ENCODE results near the gene DMC1. TPM values are rescaled to one million over a fixed set of nuclear protein-coding genes. Genes with fewer than 3 reads are reported as not detected.
"Not testable (repeated sequence)": the region's sequence is repeated elsewhere in the genome, so short reads cannot be mapped to it uniquely, and the experiment has no call there.

The DMC1 gene
- polyA plus RNA-seq, 6 donors from 2014 or later: 0.18 TPM; not detected in 5

DNA sequence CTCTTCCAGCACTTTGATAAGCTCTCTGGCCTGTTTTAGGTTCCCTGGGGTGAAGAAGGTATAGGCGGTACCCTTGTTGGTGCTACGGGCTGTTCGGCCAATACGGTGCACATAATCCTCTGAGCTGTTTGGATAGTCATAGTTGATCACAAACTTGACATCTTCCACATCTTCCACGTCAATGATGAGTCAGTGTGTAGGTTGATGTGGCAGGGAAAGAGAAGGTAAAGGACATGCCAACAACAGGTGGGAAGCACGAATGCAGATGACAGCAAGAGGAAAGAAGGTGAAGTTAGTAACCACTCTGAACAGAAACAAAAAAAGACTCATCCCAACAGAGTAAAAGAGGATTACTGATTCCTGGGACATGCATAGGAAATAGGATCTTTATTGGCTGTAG, 82.0 kb downstream of the DMC1 start:
- Mint-ChIP-seq H3K4me3 (no peak overlapping the region), H3K36me3 (peaks cover 8 to 37% of the 10 kb centered on the region in 2 donors), H3K9me3 (no peaks in the 10 kb centered on the region), H3K4me1 (peaks cover 4 to 18% (median 4%) of the 10 kb centered on the region in 3 donors), H3K27ac (peak overlapping the region in 3 of 6 donors; percentile 0 to 37 (median 12)), H3K27me3 (no peaks in the 10 kb centered on the region)
- DNase-seq (no peak), ATAC-seq (ENCODE audit: low read depth in 2 of 2) (no peak)

DNA sequence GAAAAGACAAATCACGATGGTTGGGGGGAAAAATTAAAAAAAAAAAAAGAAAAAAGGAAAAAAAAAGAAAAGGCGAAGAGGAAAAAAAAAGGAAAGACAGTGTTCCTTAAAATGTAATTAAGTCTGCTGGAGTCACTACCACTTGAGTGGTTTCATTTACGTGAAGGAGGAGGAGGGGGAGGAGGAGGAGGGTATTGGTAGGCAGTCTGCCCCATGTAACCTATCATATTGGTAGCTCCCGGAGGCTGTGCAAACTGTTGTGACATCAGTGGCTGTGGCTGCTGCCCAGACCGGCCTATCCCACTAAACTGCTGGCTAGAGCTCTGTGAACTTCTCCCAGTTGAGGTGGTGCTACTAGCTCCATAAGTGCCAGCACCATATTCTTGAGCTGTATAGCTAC, 84.2 kb downstream of the DMC1 start:
- no peaks in the 10 kb centered on the region for H3K9me3 Mint-ChIP-seq
- DNase-seq: no peak

GRCh38 chr22:38484244-38484643, 85.7 kb downstream of the DMC1 start:
- H3K36me3 Mint-ChIP-seq: peaks cover 8 to 45% of the 10 kb centered on the region in 2 donors
- no peak overlapping the region for H3K4me3 Mint-ChIP-seq
- H3K27ac Mint-ChIP-seq: peak overlapping the region in 1 of 6 donors; percentile 3
- no peak for DNase-seq
- no peak for ATAC-seq (ENCODE audit: low read depth in 2 of 2)
- H3K9me3 Mint-ChIP-seq: no peaks in the 10 kb centered on the region
- H3K4me1 Mint-ChIP-seq: peaks cover 4 to 14% (median 4%) of the 10 kb centered on the region in 3 donors
- H3K27me3 Mint-ChIP-seq: no peaks in the 10 kb centered on the region

More for the DNA sequence above, 84.2 kb downstream of the DMC1 start:
- Mint-ChIP-seq H3K27ac (peak overlapping the region in 3 of 6 donors; percentile 11 to 82 (median 69)), H3K36me3 (peaks cover 8 to 55% of the 10 kb centered on the region in 2 donors), H3K4me3 (no peak overlapping the region), H3K4me1 (peaks cover 4 to 18% (median 4%) of the 10 kb centered on the region in 3 donors), H3K27me3 (no peaks in the 10 kb centered on the region)
- no peak for ATAC-seq (ENCODE audit: low read depth in 2 of 2)

DNA sequence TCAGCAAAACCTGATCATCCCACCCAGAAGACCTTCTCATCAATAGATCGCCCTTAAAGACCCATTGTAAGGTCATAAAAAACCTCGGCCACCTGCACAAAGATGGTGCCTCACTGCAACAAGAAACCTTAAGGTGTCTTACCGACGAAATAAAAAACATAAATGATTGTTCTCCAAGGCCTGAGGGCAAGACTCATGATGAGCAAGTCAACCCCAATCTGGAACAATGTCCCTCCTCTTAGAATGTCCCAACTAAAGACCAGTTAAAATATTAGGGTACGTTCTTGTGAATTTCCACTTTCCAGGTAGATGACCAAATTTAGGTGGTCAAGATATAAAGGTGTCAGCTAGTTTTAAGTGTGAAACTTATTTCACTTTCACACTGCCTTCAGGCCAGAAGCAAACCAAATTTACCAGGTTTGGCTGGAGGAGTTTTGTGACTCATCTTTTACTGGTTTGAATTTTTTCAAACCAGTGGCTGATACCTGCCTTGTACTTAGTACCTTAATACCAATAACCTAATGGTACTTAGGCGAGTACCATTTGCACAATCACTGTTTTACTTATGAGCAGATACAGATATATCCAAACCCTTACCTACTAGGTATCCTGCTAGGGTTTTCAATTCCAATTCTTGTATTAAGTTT, 87.2 kb downstream of the DMC1 start:
- H3K27me3 Mint-ChIP-seq: no peaks in the 10 kb centered on the region
- ATAC-seq (ENCODE audit: low read depth in 2 of 2): no peak
- peaks cover under 1 to 12% (median 4%) of the 10 kb centered on the region in 3 donors for H3K4me1 Mint-ChIP-seq
- DNase-seq: no peak
- peaks cover 8 to 35% of the 10 kb centered on the region in 2 donors for H3K36me3 Mint-ChIP-seq
- no peak overlapping the region for H3K27ac Mint-ChIP-seq
- no peaks in the 10 kb centered on the region for H3K9me3 Mint-ChIP-seq
- no peak overlapping the region for H3K4me3 Mint-ChIP-seq

- ATAC-seq (ENCODE audit: low read depth in 2 of 2) (no peak), DNase-seq (no peak)
- peaks cover 8 to 34% of the 10 kb centered on the region in 2 donors for H3K36me3 Mint-ChIP-seq
- H3K4me3 Mint-ChIP-seq: no peak overlapping the region
- peak overlapping the region in 5 of 6 donors; percentile 15 to 78 (median 26) for H3K27ac Mint-ChIP-seq
- H3K4me1 Mint-ChIP-seq: peaks cover 0 to 14% (median 3%) of the 10 kb centered on the region in 3 donors
- H3K27me3 Mint-ChIP-seq: no peaks in the 10 kb centered on the region
- H3K9me3 Mint-ChIP-seq: no peaks in the 10 kb centered on the region
These were observed 88.1 kb downstream of the DMC1 start for GRCh38 chr22:38481871-38482332.

DNA sequence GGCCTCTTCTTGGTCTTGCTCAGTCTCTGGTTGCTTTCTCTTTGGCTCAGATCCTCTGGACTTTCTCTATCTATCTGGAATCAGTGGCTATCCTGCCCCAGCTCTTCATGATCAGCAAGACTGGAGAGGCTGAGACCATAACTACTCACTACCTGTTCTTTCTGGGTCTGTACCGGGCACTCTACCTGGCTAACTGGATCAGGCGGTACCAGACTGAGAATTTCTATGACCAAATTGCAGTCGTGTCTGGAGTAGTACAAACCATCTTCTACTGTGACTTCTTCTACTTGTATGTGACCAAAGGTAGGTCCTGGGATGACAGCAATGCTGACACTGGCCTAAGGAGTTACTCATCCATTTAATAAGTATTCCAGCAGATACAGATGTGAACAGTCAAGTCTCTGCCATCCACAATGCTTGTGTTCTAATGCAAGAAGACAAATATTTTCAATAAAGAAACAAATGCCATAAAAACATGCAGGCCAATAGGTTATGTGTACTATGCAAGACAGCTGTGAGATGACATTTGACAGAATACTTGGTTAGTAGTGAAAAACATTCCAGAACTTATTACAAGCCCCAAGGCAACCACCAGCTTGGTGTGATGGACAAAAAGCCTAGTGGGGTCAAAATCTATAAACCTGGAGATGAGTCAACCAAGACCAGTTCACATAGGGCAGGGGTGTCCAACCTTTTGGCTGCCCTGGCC, 88.7 kb downstream of the DMC1 start:
- no peak for ATAC-seq (ENCODE audit: low read depth in 2 of 2)
- Mint-ChIP-seq H3K36me3 (peaks cover 8 to 30% of the 10 kb centered on the region in 2 donors), H3K9me3 (no peaks in the 10 kb centered on the region), H3K4me3 (no peak overlapping the region), H3K27me3 (no peaks in the 10 kb centered on the region), H3K27ac (peak overlapping the region in 5 of 6 donors; percentile 36 to 97 (median 67)), H3K4me1 (peaks cover 0 to 14% (median 0%) of the 10 kb centered on the region in 3 donors)
- DNase-seq: no peak

DNA sequence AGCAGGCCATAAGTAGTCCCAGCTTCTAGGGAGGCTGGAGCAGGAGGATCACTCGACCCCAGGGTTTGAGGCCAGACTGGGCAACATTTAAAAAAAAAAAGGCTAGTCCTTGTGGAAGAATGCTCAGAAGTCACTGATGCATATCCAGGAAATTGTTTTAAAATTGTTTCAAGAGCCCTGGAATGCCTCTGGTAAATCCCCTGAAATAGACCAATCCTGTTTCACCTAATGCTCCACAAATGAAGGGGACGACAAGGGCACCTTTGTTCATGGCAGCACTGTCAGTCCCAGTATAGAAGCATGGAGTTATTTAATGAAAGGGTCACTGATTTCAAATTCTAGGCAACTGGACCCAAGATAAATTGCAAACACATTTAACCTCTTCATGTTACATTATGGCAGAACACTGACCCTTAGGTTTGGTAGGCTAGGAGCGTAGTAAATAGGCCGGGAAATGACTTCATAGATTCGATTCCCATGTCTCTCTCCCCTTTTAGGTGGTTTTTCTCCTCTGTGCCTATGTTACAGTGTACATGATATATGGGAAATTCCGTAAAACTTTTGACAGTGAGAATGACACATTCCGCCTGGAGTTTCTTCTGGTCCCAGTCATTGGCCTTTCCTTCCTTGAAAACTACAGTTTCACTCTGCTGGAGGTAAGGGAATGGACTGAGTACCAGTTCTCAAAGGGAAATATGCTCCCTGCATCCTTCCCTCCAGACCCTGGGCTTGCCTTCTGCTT, 90.7 kb downstream of the DMC1 start:
- Mint-ChIP-seq H3K27me3 (peaks cover 0 to 2% (median 0%) of the 10 kb centered on the region in 3 donors), H3K4me1 (peaks cover 0 to 12% (median 0%) of the 10 kb centered on the region in 3 donors), H3K9me3 (no peaks in the 10 kb centered on the region), H3K27ac (peak overlapping the region in 3 of 6 donors; percentile 53 to 78 (median 62)), H3K4me3 (no peak overlapping the region), H3K36me3 (peaks cover 4 to 24% of the 10 kb centered on the region in 2 donors)
- no peak for ATAC-seq (ENCODE audit: low read depth in 2 of 2)
- no peak for DNase-seq

GRCh38 chr22:38477585-38477984, 92.4 kb downstream of the DMC1 start:
- no peak for ATAC-seq (ENCODE audit: low read depth in 2 of 2)

DNA sequence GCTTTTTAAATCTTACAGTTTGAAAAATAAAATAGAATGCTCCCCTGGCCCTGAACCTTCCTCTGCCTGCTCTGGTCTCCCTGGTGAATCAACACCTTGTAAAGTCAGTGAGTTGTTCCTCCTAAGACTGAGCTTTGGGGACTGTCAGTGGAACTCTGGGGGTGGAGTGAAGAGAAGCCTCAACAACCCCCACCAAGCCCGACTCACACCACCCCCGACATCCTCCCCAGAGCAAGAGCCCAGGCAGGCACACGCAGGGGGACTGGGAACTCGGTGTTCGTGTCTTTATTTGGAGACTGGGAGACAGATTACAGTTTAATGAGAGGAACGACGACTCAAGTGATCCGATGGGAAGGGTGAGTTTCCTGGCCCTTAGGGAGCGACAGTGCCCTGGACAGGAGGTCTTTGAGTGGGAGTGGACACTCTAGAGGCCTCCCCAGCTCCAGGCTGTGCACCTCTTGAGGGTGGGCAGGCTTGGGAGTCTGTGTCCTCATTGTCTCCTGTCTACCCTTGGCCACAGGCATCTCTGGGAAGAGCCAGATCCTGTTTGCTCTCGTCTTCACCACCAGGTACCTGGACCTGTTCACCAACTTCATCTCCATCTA, 95.9 kb downstream of the DMC1 start:
- Mint-ChIP-seq H3K4me1 (peaks cover 0 to 7% (median 0%) of the 10 kb centered on the region in 3 donors), H3K36me3 (no peaks in the 10 kb centered on the region), H3K9me3 (no peaks in the 10 kb centered on the region), H3K27me3 (peaks cover 0 to 21% (median 3%) of the 10 kb centered on the region in 3 donors), H3K27ac (peak overlapping the region in 1 of 6 donors; percentile 90), H3K4me3 (no peak overlapping the region)
- DNase-seq (no peak), ATAC-seq (ENCODE audit: low read depth in 2 of 2) (no peak)

More at GRCh38 chr22:38477585-38477984, 92.4 kb downstream of the DMC1 start:
- no peak for DNase-seq
- no peaks in the 10 kb centered on the region for H3K9me3 Mint-ChIP-seq
- peaks cover 0 to 7% (median 0%) of the 10 kb centered on the region in 3 donors for H3K4me1 Mint-ChIP-seq
- peaks cover 0 to 6% (median 0%) of the 10 kb centered on the region in 3 donors for H3K27me3 Mint-ChIP-seq
- no peak overlapping the region for H3K4me3 Mint-ChIP-seq
- H3K27ac Mint-ChIP-seq: peak overlapping the region in 4 of 6 donors; percentile 9 to 83 (median 48)
- H3K36me3 Mint-ChIP-seq: peaks cover 0 to 17% of the 10 kb centered on the region in 2 donors

- Mint-ChIP-seq H3K4me1 (peaks cover 9 to 10% (median 10%) of the 10 kb centered on the region in 3 donors), H3K4me3 (no peak overlapping the region), H3K27me3 (peaks cover 8 to 47% (median 24%) of the 10 kb centered on the region in 3 donors), H3K9me3 (no peaks in the 10 kb centered on the region), H3K36me3 (no peaks in the 10 kb centered on the region), H3K27ac (peak overlapping the region in 1 of 6 donors; percentile 81)
- ATAC-seq (ENCODE audit: low read depth in 2 of 2) (no peak), DNase-seq (no peak)
These were observed 98.7 kb downstream of the DMC1 start for GRCh38 chr22:38471237-38471636.

DNA sequence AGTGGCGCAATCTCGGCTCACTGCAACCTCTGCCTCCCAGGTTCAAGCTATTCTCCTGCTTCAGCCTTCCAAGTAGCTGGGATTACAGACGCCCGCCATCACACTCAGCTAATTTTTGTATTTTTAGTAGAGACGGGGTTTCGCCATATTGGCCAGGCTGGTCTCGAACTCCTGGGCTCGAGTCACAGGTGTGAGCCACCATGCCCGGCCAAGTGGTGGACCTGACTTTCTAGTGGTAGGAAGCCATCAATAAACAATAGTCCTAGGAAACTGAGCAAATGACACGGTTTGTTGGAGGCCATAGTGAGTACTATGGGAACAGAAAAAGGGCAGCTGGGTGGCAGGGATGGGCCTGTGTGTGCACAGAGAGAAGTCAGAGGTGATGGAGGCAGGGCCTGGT, 99.8 kb downstream of the DMC1 start:
- not testable (repeated sequence) for H3K9me3 Mint-ChIP-seq; DNase-seq; ATAC-seq (ENCODE audit: low read depth in 2 of 2); H3K36me3 Mint-ChIP-seq
- Mint-ChIP-seq H3K27me3 (peaks cover 11 to 58% (median 34%) of the 10 kb centered on the region in 3 donors), H3K27ac (peak overlapping the region in 1 of 6 donors; percentile 56), H3K4me3 (peak overlapping the region in 2 of 8 donors; percentile 40 to 62), H3K4me1 (peaks cover 10 to 15% (median 11%) of the 10 kb centered on the region in 3 donors)

DNA sequence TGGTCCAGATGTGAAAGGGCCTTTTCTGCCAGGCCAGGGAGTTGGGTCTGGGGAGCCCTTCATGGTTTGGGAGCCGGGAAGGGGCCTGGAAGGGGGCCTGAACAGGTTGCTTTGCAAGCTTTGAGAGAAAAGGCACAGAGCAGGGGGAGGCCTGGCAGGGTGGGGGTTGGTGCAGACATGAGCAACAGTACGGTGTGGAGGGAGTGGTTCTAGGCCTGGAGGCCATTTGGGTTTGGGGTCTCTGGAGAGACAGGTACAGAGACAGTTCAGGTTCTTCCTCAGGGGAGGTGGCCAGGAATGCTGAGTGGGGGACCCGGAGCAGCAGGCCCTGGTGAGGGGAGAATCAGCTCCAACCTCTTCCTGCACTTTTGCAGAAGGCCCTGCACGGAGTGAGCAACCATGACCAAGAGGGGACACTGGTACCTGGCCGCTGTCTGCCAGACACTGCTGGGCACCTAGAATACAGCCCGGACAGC, 100.6 kb downstream of the DMC1 start:
- H3K4me3 Mint-ChIP-seq: peak overlapping the region in 2 of 8 donors; percentile 20 to 28
- H3K9me3 Mint-ChIP-seq: no peaks in the 10 kb centered on the region
- H3K27ac Mint-ChIP-seq: no peak overlapping the region
- H3K4me1 Mint-ChIP-seq: peaks cover 10 to 15% (median 11%) of the 10 kb centered on the region in 3 donors
- peaks cover 11 to 62% (median 35%) of the 10 kb centered on the region in 3 donors for H3K27me3 Mint-ChIP-seq
- DNase-seq (no peak), ATAC-seq (ENCODE audit: low read depth in 2 of 2) (no peak)
- no peaks in the 10 kb centered on the region for H3K36me3 Mint-ChIP-seq
